Measurements from ENCODE around the gene IGSF9.

GRCh38 chr1:159993911-159994310, 48.5 kb upstream of the IGSF9 start:
- TF ChIP-seq POLR2A (IDR thresholded peaks at IDR 0.05; ENCODE audit: low read length) (no peak), GATA1 (IDR thresholded peaks at IDR 0.05; ENCODE audit: low read depth, low read length) (no peak)
